A673 (cell line): ENCODE data around the gene LSM11.

Experiments used
- EZH2 ChIP-seq: fragments of 200-600 bp; sonication (generic); IDR thresholded peaks from 2 replicates; pipeline ENCODE4 v1.6.1; 2017; ENCODE audit warnings: borderline replicate concordance, low read depth, mild to moderate bottlenecking, mixed read lengths, antibody characterized with exemption, low read length; ENCODE audit not compliant: poor library complexity, severe bottlenecking
- TF ChIP-seq, protein P1 (sequence below): fragments of 300-800, 200-600 bp; sonication (generic); conservative IDR thresholded peaks from 2 replicates; pipeline ENCODE4 v1.5.1; 2017; ENCODE audit warnings: low read depth, mild to moderate bottlenecking, antibody characterized with exemption, low read length, moderate library complexity, mixed read lengths

- TF ChIP-seq, protein P1, sequence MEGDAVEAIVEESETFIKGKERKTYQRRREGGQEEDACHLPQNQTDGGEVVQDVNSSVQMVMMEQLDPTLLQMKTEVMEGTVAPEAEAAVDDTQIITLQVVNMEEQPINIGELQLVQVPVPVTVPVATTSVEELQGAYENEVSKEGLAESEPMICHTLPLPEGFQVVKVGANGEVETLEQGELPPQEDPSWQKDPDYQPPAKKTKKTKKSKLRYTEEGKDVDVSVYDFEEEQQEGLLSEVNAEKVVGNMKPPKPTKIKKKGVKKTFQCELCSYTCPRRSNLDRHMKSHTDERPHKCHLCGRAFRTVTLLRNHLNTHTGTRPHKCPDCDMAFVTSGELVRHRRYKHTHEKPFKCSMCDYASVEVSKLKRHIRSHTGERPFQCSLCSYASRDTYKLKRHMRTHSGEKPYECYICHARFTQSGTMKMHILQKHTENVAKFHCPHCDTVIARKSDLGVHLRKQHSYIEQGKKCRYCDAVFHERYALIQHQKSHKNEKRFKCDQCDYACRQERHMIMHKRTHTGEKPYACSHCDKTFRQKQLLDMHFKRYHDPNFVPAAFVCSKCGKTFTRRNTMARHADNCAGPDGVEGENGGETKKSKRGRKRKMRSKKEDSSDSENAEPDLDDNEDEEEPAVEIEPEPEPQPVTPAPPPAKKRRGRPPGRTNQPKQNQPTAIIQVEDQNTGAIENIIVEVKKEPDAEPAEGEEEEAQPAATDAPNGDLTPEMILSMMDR = no peak
- no peak for TF ChIP-seq EZH2
Observed at GRCh38 chr5:157747766-157748700, 4.5 kb downstream of the LSM11 start.
